ENCODE results near the gene FTSJ1. TPM values are rescaled to one million over a fixed set of nuclear protein-coding genes. Genes with fewer than 3 reads are reported as not detected.

FTSJ1 gene
- polyA plus RNA-seq, 1 donor from 2014 or later, result 83.5 TPM

DNA sequence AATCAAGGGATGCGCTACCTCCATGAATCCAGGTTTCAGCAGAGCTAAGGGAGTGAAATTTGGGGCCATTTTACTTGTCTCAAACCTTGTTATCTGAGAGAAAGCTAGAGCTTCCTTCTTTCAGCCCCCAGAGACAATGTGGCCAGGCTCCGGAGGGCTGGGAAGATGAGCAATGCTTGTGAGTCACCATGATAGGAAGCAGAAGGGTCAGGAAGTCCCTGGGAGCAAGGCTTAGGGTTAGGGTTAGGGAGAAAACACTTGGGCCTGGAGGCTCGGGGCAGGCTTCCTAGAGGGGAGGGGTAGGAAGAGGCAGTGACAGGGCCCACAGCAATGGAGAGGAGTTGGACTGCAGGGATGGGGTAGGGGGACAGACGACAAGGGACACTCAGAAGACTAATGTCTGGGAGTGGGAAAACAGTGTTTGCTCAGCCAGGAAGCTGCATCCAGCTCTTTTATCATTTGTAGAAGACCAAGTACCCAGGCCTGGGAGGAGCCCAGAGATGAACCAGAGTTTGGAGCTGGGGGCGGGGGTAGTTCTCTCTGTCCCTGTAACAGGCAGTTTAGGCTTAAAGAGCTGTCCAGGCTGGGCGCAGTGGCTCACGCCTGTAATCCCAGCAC lies 16.4 kb downstream of the FTSJ1 start:
- TF ChIP-seq EP300 (conservative IDR thresholded peaks at IDR 0.05; ENCODE audit: poor library complexity, severe bottlenecking) (no peak), MXI1 (conservative IDR thresholded peaks at IDR 0.05; ENCODE audit: poor library complexity, severe bottlenecking) (no peak), SMC3 (conservative IDR thresholded peaks at IDR 0.05; ENCODE audit: poor library complexity) (no peak), RAD21 (conservative IDR thresholded peaks at IDR 0.05) (no peak), EZH2 (IDR thresholded peaks at IDR 0.05; ENCODE audit: borderline replicate concordance, insufficient read depth, low read length, poor library complexity, severe bottlenecking) (no peak), TAF1 (IDR thresholded peaks at IDR 0.05; ENCODE audit: low read depth) (no peak), POLR2AphosphoS5 (IDR thresholded peaks at IDR 0.05) (no peak)
- TF ChIP-seq, protein P1, sequence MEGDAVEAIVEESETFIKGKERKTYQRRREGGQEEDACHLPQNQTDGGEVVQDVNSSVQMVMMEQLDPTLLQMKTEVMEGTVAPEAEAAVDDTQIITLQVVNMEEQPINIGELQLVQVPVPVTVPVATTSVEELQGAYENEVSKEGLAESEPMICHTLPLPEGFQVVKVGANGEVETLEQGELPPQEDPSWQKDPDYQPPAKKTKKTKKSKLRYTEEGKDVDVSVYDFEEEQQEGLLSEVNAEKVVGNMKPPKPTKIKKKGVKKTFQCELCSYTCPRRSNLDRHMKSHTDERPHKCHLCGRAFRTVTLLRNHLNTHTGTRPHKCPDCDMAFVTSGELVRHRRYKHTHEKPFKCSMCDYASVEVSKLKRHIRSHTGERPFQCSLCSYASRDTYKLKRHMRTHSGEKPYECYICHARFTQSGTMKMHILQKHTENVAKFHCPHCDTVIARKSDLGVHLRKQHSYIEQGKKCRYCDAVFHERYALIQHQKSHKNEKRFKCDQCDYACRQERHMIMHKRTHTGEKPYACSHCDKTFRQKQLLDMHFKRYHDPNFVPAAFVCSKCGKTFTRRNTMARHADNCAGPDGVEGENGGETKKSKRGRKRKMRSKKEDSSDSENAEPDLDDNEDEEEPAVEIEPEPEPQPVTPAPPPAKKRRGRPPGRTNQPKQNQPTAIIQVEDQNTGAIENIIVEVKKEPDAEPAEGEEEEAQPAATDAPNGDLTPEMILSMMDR (IDR thresholded peaks at IDR 0.05; ENCODE audit: poor library complexity, severe bottlenecking), result no peak
- TF ChIP-seq, protein P2, sequence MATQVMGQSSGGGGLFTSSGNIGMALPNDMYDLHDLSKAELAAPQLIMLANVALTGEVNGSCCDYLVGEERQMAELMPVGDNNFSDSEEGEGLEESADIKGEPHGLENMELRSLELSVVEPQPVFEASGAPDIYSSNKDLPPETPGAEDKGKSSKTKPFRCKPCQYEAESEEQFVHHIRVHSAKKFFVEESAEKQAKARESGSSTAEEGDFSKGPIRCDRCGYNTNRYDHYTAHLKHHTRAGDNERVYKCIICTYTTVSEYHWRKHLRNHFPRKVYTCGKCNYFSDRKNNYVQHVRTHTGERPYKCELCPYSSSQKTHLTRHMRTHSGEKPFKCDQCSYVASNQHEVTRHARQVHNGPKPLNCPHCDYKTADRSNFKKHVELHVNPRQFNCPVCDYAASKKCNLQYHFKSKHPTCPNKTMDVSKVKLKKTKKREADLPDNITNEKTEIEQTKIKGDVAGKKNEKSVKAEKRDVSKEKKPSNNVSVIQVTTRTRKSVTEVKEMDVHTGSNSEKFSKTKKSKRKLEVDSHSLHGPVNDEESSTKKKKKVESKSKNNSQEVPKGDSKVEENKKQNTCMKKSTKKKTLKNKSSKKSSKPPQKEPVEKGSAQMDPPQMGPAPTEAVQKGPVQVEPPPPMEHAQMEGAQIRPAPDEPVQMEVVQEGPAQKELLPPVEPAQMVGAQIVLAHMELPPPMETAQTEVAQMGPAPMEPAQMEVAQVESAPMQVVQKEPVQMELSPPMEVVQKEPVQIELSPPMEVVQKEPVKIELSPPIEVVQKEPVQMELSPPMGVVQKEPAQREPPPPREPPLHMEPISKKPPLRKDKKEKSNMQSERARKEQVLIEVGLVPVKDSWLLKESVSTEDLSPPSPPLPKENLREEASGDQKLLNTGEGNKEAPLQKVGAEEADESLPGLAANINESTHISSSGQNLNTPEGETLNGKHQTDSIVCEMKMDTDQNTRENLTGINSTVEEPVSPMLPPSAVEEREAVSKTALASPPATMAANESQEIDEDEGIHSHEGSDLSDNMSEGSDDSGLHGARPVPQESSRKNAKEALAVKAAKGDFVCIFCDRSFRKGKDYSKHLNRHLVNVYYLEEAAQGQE (IDR thresholded peaks at IDR 0.05; ENCODE audit: borderline replicate concordance), result no peak
- no peaks in the 10 kb centered on the region for H3K36me3 ChIP-seq (ENCODE audit: insufficient read depth, low read length)
- no peak overlapping the region for H2AFZ ChIP-seq (ENCODE audit: low read depth, low read length)
- H3K27ac ChIP-seq (ENCODE audit: low read length), result no peak overlapping the region
- no peaks in the 10 kb centered on the region for H3K79me2 ChIP-seq (replicated peaks; ENCODE audit: insufficient read depth, low read length)
- H3K9me2 ChIP-seq (ENCODE audit: insufficient read depth, low read length), result no peaks in the 10 kb centered on the region
- no peak overlapping the region for H3K4me3 ChIP-seq (ENCODE audit: low read length)
- no peak overlapping the region for H3K4me2 ChIP-seq (ENCODE audit: low read length)
- no peak overlapping the region for H3K9ac ChIP-seq (ENCODE audit: low read length)
- H4K20me1 ChIP-seq (ENCODE audit: insufficient read depth), result no peaks in the 10 kb centered on the region
- H3K9me3 ChIP-seq (ENCODE audit: low read length), result no peaks in the 10 kb centered on the region
- no peaks in the 10 kb centered on the region for H3K27me3 ChIP-seq (ENCODE audit: insufficient read depth, low read depth, low read length)
- H3F3A ChIP-seq (ENCODE audit: insufficient read depth, low read length, poor library complexity, severe bottlenecking), result no peaks in the 10 kb centered on the region

DNA sequence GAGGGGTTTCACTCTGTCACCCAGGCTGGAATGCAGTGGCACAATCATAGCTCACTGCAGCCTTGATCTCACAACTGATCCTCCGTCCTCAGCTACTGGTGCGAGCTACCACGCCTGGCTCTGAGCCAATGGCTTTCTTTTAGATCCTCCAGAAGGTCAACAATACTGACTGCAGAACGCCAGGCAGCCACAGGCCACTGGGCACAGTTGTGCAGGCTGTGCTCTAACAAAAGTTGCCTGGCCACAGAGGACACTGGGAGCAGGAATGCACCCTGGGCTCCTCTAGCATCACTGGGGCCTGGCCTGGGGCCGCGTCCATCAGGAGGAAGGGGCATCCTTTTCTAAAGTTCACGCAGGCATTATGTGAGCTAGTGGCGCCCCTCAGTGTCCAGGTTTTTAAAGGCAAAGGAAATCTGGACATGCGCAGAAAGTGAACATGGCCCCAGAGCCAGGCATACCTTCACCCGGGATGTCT lies 17.9 kb downstream of the FTSJ1 start:
- TF ChIP-seq MXI1 (conservative IDR thresholded peaks at IDR 0.05; ENCODE audit: poor library complexity, severe bottlenecking), result no peak
- TF ChIP-seq EP300 (conservative IDR thresholded peaks at IDR 0.05; ENCODE audit: poor library complexity, severe bottlenecking), result no peak
- TF ChIP-seq SMC3 (conservative IDR thresholded peaks at IDR 0.05; ENCODE audit: poor library complexity), result no peak
- TF ChIP-seq, protein P1 (IDR thresholded peaks at IDR 0.05; ENCODE audit: poor library complexity, severe bottlenecking), result no peak
- TF ChIP-seq RAD21 (conservative IDR thresholded peaks at IDR 0.05), result no peak
- TF ChIP-seq, protein P2 (IDR thresholded peaks at IDR 0.05; ENCODE audit: borderline replicate concordance), result no peak
- TF ChIP-seq EZH2 (IDR thresholded peaks at IDR 0.05; ENCODE audit: borderline replicate concordance, insufficient read depth, low read length, poor library complexity, severe bottlenecking), result no peak
- TF ChIP-seq TAF1 (IDR thresholded peaks at IDR 0.05; ENCODE audit: low read depth), result no peak
- no peak for TF ChIP-seq POLR2AphosphoS5 (IDR thresholded peaks at IDR 0.05)
- Histone ChIP-seq H3K36me3 (ENCODE audit: insufficient read depth, low read length) (no peaks in the 10 kb centered on the region), H3K4me2 (ENCODE audit: low read length) (no peak overlapping the region), H3K27me3 (ENCODE audit: insufficient read depth, low read depth, low read length) (no peaks in the 10 kb centered on the region), H3K9me2 (ENCODE audit: insufficient read depth, low read length) (no peaks in the 10 kb centered on the region), H2AFZ (ENCODE audit: low read depth, low read length) (no peak overlapping the region), H3K4me3 (ENCODE audit: low read length) (no peak overlapping the region), H4K20me1 (ENCODE audit: insufficient read depth) (no peaks in the 10 kb centered on the region), H3K79me2 (replicated peaks; ENCODE audit: insufficient read depth, low read length) (no peaks in the 10 kb centered on the region), H3K27ac (ENCODE audit: low read length) (no peak overlapping the region), H3F3A (ENCODE audit: insufficient read depth, low read length, poor library complexity, severe bottlenecking) (no peaks in the 10 kb centered on the region), H3K9me3 (ENCODE audit: low read length) (no peaks in the 10 kb centered on the region), H3K9ac (ENCODE audit: low read length) (no peak overlapping the region)

Measured in neural cell (in vitro differentiated cells).